Limb (tissue), 2 donors: ENCODE results near the gene CS.
"Not testable (repeated sequence)": the region's sequence is repeated elsewhere in the genome, so short reads cannot be mapped to it uniquely, and the experiment has no call there.

Source experiments
- DNase-seq, 2 donors: peaks; one replicate each; pipeline ENCODE4 v3.0.0-alpha.2; 2016; ENCODE audit errors: extremely low spot score in 2 of 2

Gene CS

DNA sequence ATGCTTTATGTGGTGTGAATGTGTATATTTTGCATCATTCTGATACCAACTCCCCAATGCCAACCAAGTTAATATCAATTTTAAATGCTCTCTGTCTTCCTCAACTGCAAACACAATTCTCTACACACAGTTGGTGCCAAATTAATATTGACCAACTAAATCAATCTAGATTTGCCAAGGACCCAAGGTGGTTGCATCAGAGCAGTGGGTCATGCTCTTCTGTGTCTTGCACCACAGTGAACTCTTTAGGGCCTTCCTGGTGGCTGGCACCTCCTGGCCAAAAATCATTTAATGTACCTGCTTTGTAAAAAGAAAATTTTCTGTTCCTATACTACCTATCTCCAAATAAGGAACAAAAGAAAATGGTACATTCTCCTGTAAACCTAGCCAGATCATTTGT lies 19.3 kb downstream of the CS start:
- DNase-seq, result no peak

DNA sequence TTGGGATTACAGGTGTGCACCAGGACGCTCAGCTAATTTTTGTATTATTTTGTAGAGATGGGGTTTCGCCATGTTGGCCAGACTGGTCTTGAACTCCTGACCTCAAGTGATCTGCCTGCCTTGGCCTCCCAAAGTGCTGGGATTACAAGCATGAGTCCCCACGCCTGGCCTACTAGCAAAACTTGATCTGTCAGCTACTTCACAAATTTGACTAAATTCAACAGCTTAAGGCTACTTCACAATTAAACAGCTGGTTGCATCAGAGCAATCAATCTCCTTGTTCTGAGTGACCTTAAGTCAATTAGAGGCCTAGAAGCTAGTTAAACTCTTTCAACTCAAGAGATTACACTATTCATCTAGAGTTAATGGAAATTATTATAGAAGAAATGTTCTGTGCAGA lies 21.2 kb downstream of the CS start:
- DNase-seq, result no peak

- no peak for DNase-seq
Observed at GRCh38 chr12:56274299-56274698, 25.8 kb downstream of the CS start.

- not testable (repeated sequence) for DNase-seq
Observed at GRCh38 chr12:56272468-56272867, 27.7 kb downstream of the CS start.

- DNase-seq, result no peak
Observed at GRCh38 chr12:56271031-56271430, 29.1 kb downstream of the CS start.

DNA sequence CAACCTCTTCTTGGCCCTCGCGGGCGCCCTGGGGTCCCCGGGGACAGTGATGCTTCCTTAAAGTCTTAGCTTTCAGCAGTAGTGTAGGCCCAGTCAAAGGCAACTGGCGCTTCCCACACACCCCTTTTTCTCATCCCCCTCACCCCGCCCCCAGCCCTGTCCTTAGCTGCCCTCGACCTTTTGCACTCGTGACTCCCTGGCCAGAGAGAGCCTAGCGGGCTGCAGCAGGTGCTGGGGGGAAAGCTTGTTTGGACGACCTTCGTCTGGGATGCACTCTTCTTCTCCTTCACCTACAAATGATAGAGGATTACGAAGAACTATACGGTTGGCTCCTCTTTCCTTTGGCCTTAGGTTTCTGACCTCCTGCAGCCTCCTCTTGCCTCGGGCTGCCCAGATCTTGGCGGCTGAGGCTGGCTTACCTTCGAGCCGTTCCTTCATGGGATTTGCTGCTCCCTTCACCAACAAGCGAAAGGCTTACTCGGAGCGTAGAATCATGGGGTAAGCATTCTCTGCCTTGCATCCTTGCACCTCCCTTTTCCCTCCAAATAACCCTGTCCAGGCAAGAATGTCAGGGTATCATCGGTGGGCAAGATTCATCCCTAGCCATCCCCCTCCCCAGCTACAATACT lies 32.6 kb downstream of the CS start:
- no peak for DNase-seq

DNA sequence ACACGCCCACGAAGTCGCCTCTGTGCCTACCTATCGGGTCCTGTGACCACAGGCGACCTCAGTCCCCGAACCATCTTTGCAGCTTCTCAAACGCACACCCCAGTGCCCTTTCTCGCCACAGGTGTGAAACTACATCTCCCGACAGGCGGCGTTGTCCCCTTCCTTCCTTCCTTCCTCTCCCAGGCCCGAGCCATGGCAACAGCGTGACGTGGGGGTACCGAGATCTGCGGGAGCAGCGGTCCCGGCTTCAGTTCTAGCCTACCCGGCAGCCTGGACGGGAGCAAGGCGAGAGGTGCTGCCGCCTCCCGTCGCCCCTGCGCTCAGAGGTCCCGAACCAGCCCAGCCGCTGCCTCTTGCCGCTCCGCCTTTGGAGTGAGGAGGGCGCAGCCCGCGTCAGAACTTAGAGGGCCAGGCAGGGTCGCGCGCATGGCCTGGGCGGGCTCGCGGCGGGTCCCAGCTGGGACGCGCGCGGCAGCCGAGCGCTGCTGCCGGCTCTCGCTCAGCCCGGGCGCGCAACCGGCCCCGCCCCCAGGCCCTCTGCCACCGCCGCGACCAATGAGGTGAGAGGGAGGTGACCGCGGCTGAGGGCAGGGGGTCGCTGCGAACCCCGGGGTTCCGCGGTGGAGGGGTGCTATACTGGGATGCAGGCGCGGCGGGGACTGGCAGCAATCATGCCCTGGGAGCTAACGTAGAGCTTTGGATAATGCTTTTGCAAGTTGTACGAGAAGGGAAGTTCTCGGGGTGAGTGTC lies 33.3 kb downstream of the CS start, which contains the start of gene COQ10A:
Gene COQ10A (plus strand): TSS at position 250 of the 750 bp plus-strand sequence. CDS start 177 bp downstream, at position 427.
- DNase-seq, result peak; percentile 88 to 91

GRCh38 chr12:56266068-56266692 lies 34.0 kb downstream of the CS start:
- not testable (repeated sequence) for DNase-seq

DNA sequence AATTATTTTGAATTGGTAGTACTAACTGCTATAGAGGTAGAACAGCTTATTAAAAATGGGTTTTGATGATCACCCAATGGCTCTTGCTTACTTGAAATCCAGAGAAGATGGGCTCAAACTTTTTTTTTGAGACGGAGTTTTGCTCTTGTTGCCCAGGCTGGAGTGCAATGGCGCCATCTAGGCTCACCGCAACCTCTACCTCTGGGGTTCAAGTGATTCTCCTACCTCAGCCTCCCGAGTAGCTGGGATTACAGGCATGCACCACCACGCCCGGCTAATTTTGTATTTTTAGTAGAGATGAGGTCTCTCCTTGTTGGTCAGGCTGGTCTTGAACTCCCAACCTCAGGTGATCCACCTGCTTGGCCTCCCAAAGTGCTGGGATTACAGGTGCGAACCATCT lies 37.2 kb downstream of the CS start:
- DNase-seq, result not testable (repeated sequence)

DNA sequence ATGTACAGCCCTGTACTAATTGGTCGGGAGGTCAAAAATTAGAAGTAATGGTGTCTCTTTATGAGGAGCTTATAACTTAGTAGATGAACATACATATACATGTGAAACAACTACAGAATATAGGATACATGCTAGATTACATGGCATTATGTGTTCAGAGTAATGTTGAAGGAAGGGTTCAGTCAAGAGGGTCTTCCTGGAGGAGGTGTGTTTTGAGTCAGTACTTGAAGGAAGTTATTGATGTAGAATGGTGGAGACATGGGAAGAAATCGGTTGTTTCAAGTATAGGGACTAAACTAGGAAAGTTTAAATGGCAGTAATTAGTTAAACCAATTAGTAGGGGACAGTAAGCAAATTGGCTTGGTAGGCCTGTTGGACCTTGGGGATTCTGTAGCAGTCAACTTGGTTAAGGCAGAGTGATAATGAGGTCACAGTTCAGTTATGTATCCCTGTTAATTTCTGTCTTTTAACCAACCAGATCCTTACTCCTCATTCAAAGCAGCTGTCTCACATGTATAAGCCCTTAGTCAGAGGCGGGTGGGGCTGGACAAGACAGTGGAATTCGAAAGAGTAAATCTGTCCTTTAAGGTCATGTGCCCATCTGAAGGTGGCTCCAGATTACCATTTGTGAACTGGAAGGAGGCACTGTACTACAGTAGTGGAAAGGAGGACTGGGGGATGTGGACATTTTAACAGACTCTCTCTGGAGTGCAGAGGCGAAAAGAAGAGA lies 38.5 kb downstream of the CS start:
- no peak for DNase-seq

GRCh38 chr12:56260921-56261320 lies 39.2 kb downstream of the CS start:
- DNase-seq, result no peak

GRCh38 chr12:56260380-56260779 lies 39.8 kb downstream of the CS start:
- no peak for DNase-seq

- no peak for DNase-seq
Observed at GRCh38 chr12:56258820-56259183, 41.3 kb downstream of the CS start.

- peak; percentile 83 to 90 for DNase-seq
Observed at GRCh38 chr12:56258068-56258819, 41.9 kb downstream of the CS start, which contains the start of gene ANKRD52. TSS of gene ANKRD52 (minus strand) at chr12:56258384. CDS start at chr12:56258269, 115 bp downstream.

DNA sequence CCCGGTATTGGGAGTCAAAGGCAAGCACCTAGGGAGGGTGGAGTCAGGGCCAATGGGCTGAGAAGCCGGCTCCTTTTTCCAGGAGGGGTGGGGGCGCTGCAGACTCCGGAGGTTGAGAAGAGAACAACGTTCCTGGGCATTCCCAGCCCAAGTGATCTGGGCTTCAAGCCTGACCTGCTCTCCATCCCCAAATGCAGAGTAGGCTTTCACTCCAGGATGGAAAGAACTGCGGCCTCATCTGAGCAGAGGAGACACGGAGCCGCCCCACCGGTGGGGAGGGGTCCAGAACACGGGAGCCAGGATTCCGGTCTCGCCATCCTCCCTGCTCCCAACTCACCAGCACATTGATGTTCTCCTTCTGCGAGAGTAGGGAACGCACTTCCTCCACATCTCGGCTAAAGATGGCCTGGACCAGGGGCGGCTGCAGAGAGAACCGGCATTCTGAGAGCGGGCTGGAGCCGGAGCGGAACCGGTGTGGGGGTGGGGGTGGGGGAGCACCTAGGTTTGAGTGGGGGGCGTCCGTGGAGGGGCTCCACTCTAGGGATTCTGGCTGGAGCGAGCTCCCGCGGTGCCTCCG lies 42.6 kb downstream of the CS start:
- peak in 1 of 2 donors; percentile 59 for DNase-seq

DNA sequence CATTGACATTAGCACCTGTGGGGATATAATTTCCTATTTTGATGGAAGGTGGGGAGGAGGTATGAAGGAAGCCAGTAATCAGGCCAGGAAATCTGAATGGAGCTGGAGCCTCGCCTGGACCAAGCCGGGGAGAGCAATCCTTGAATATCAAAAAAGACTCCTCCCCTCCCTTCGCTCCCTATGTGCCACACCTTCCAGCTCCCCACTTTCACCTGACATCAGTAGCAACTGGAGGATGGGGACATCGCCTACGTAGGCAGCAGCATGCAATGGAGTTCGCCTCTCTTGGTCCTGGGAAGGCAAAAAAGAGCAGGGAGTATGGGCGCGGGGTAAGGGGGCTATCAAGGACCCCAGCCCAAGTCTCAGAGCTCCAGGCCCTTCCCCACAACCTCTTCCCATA lies 43.1 kb downstream of the CS start:
- DNase-seq, result no peak

DNA sequence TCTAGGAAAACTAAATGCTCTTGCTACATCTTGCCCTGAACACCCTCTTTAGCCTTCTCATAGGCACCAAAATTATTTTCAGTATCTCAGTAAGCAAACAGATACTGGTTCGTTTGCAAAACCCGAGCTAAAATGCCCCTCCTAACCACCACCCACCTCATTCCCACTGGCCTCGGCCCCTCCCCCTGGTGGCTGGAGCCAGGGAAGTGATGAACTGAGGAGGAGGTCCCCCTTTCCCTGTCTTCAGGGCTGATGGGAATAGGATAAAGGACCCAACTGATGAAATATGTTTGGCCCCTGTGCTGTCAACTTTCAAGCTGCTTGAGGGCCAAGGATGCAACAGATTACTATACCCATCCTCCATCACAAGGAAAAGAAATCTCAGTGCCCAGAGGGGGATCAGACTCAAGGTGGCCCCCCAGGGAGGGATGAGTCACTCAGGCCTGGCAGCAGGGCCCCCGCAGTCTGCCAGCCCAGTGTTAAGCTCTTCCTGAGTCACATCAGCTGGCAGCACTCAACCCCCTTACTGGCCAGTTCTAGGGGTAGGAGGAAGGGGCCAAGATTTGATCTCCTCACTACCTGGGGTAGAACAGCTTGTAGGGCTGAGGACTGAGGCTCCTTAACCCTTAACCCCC lies 43.7 kb downstream of the CS start:
- DNase-seq, result no peak

DNA sequence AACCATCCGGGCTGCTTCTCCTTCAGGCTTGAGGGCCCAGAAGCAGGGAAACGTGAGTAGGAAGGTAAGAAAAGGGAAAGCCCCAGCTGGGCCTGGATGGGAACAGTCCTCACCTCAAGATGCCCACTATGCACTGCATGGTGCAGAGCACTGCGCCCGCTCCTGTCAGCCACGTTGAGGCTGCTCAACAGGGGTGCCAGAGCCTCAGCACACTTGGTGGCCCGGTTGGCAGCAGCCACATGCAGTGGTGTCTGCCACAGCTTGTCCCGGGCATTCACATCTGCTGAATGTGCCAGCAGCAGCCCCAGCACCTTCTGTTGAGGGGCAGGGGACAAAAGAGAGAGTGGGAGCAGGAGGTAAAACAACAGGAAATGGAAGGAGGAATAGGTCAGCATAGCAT lies 44.5 kb downstream of the CS start:
- DNase-seq, result no peak

- no peak for DNase-seq
Observed at GRCh38 chr12:56253091-56253490, 47.0 kb downstream of the CS start.

GRCh38 chr12:56252649-56253048 lies 47.5 kb downstream of the CS start:
- DNase-seq, result no peak
